ENCODE data around the gene GOT1.
A peak's percentile ranks its signal among the peaks of the same experiment; 100 is the strongest.

The GOT1 gene

DNA sequence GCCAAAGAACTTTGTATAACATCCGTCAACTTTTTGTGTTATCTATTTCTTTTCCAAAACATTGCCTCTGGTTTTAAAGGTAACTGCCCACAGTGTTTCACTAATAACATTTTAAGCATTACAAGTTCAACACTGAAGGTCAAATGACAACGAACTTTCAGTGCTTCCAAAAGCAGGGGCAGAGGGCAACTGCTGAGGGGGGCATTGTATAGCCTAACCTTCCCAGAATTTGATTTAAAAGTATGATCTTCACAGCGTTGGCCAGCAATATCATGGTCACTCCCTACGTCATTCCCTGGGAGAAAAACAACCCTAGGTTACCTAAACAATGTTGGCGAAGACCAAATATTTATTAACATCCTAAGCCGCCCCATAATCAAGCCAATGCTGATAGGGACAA is 2.5 kb upstream of the GOT1 start:
- no peak for DNase-seq

DNA sequence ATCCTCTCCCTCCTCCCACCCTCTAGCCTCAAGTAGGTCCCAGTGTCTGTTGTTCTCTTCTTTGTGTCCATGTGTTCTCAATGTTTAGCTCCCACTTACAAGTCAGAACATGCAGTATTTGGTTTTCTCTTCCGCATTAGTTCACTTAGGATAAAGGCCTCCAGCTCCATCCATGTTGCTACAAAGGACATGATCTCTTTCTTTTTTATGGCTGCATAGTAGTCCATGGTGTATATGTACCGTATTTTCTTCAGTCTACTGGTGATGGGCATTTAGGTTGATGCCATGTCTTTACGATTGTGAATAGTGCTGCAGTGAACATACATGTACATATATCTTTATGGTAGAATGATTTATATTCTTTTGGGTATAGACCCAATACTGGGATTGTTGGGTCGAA is 1.6 kb upstream of the GOT1 start:
- no peak for DNase-seq

DNA sequence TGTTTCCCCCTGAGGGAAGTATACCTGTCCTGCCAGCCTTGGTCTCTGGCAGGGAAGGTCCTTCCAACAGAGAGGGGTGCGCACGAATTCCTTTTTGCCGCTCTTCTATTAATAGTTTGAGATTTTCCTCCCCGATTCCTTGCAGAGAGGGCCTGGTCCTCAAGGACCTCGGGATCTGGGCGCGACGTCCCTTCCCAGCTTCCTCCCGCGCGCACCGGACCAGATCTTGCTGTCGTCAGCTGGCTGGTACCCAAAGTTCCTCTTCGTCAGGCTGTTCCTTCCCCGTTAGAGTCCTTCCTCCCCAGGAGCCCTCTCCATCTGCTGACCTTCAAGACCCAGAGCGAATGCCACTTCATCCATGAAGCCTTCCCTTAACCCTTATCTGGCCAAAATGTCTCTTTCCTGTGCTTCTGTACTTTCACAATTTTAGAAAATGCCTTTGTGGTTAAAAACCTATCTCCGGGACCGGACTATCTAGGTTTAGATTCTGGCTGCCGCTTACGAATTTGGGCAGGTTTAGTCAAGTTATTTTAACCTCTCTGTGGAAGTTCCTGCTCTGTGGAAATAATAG is 851 bp upstream of the GOT1 start:
- peak in 1 of 2 experiments; percentile 16 for DNase-seq

DNA sequence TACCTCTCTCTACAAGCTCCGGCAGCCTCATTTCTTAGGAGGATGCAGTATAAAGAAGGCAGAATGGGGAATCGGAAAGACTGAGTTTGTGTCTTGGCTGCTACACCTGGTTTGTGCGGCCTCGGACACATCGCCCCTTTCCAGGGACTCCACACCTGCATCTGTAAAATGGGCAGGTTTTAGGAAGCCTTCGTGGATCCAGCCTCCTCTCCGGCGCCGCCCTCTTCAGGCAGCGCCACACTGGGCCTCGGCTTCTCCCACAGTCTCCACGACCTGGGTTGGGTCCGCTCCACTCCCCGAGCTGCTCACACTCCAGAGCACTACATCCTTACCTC is 341 bp downstream of the GOT1 start:
- no peak for DNase-seq

DNA sequence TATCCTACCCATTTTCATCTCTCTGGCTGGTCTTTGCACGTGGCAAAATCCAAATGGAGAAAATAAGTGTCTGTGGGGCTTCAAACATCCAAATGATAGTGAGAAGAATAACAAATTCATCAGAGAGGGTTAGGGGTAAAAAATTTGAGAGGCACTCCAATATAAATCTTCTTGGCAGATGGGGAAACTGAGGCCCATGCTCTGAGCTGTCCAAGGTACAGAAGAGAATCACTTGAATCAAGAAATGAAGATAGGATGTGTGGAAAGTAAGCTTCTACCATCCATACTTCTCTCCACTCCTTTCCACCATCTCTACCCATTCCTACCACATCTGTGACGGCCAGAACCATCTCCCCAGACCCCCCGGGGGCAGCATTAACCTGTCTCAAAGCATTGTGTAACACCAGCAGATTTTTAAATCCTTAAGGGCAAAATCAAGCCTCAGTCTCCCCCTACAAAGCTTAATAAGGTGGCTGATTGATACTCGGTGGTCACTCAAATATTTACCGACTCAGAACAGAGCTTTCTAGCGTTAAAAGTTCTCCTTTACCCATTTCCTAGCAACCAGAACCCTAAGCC is 818 bp downstream of the GOT1 start:
- DNase-seq, result no peak

DNA sequence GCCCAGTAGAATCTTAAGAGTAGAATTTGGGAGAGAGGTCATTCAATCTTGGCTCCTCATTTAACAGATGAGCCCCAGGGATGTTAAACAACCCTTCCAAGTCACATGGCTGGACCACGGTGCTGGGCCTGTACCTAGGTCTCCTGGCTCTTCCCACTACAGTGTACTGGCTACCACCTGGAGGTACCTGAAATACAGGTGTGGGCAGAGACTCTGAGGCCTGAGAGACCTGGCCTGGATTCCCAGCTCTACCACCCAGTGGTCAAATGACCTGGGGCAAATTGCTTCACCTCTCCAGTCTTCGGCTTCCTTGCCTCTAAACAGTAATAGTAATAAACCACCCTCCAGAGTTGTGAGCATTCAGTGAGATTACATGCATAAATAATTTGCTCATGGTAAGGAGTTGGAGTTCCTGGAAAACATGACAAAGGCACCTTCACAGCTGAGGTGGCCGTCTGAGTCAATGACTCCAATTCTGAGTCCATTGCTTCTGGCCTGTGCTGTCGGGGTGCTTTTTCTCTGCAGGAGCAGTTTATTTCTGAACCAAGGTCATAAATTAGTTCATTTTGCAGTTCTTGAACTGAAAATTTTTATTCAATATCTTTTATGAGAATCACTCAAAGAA is 2.7 kb downstream of the GOT1 start:
- DNase-seq, result no peak

DNA sequence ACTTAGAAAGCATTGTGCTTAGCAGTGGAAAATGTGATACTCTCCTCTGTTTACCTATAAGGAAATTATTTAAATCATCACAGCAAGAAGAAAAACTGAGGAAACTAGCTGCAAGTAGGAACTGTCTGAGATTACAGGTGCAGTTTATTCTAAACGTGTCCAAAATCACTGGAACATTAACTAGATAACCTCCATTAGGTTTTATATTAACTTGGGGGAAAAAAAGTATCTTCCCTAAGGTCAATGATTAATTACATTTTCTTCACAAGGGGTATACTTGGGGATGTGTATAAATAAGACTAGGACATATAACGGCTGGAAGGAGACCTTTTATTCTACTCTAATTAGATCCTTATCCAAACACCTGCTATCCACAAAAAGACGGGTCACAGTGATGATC is 3.7 kb downstream of the GOT1 start:
- no peak for DNase-seq

DNA sequence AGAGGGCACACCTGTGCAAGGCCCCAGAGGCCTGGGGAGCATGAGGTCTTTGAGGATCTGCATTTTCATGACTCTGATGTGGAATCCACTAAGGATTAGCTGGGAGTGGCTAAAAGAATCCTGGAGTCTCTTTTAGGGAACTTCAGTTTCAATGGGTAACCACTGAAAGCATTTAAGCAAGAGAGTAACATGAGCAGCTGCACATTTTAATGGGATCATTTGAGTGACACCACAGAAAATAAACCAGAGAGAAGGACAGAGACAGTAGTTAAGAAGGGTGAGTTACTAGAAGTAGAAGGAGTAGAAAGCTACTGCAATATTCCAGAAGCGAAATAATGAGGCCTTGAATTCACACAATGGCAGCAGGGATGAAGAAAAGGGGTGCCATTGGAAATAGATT is 5.2 kb downstream of the GOT1 start:
- no peak for DNase-seq

DNA sequence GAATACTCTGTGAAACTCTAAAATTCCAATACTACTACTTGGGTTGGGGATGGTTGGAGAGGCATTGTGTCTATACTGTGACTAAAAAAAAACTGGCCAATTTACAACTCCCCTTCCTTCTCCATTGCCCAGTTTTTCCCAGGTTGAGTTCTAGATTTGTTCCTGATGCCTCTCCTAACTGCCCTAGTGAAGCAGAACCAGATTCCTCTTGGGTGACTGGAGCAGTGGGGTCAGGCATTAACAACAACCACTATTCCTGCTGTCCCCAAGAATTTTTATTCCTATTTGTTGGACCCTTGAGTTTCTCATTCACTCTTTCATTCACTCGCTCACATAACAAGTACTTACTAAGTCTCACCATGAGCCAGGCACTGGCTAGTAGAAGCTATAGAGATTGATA is 5.8 kb downstream of the GOT1 start:
- DNase-seq, result no peak

DNA sequence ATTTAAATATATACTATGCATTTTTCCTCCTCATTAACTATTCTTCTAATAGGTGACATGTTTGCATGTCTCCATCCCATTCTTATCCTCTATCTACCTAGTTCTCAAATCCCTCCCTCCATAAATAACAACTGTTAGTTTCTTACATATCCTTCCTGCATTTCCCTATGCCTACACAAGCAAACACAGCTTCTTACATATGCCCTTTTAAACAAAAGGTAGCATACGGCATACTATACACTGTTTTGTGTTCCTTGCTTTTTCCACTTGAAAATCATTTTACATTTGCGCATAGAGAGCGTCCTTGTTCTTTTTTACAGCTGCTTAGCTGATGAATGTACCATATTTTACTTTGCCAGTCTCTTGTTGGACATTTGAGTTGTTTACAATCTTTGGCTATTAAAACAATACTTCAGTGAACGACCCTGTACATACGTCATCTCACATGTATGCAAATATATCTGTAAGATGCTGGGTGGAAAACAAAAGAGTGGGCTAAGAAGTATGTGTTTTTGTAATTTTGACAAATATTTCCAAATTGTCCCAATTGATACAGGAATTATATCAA is 7.8 kb downstream of the GOT1 start:
- no peak for DNase-seq

DNA sequence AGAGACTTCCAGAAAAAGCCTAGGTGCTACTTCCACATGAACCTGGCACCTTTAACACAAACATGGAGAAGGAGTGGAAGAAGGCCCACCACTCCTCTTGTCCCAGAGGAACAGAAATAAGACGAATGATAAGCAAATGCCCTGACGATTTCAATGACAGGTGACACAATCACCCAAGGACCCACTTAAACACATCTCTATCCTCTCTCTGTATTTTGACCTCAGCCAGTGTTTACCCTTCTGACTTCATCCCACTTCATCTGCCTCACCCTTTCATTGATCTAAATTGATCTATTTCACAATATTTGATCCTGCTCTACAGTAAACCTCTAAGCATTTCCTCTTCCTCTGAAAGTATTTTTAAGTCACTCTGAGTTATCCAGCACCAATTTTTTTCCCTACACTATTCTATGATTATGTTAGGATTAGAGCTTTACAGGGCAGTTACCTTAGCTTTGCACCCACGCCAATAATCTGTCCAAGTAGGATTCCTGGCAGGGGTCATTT is 9.1 kb downstream of the GOT1 start:
- DNase-seq, result no peak

DNA sequence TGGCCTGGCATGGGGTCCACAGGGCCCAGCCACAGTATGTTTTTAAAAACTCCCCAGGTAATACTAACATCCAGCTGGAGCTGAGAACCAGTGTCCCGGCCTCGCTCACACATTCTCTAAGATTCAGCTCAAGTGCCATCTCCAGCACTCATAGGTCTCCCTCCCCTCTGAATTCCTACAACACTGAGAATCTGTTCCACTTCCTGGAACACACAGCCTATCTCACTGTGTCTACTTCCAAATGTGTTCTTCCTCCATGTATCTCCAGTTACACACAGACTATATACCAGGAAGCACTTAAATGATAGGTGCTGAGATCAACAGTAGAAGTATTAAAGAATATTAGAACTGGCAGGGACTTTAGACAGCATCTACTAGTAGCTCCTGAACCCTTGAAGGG is 10.7 kb downstream of the GOT1 start:
- DNase-seq, result no peak

DNA sequence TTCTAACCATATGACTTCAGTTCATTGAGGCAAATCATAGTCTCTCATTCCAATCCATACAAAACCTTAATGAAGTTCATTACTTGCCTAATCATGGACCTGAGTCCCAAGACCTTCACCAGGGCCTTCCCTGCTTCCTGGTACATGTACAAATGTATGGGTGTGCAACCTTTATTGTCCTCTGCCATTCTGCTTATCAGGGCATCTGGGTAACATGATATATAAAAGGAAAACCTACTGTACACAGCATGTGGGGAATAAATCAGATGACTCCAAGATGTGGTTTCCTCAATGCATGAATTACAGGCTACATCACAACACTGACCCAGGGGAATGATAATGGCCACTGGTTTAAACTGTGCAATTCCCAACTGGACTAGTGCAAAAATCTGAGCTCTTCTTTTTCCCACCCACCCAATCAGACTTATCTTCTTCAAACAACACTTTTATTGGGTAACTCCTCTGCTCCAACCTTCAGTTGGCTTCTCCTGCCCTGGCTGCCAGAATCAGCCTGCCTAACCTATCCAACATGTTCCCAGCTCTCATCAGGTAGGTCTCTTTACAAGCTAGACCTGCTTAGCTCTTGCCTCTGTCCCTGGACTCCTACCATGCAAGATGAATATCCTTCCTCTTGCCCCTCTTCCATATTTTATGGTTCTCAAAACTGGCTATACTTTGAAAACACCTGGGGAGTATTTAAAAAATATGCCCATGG is 11.4 kb downstream of the GOT1 start:
- no peak for DNase-seq

DNA sequence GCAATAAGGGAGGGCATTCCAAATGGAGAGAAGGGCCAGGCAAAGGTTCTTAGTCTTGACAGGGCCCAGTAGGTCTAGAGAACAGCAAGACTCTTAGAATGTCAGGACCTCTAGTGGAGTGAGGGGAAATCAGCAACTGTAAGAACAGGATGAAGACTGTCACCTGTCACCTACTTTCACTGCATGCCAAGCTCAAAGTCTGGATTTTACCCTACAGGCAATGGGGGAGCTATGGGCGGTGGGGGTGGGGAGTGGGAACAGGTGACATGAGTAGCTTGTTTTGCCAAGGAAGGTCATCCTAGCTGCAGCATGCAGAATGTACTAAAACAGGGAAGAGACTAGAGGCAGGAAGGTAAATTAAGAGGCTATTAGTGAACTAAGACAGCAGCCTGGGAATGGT is 18.3 kb downstream of the GOT1 start:
- DNase-seq, result no peak

DNA sequence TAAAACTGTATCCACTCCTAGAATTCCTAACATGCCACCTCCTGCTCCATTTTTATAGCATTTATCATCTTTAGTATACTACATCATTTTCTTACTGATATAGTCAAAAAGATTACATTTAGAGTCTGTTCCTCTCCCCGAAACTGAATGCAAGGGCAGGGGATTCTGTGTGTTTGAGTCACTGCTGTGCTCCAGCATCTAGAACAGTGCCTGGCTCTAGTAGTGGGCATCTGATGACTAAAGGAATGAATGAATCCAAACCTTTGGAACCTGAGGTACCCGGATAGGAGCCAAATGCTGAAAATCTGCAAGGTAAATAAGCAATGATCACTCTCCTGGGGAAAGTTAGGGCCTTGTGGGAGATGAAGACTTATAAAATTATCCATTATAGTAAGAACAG is 18.9 kb downstream of the GOT1 start:
- DNase-seq, result no peak

DNA sequence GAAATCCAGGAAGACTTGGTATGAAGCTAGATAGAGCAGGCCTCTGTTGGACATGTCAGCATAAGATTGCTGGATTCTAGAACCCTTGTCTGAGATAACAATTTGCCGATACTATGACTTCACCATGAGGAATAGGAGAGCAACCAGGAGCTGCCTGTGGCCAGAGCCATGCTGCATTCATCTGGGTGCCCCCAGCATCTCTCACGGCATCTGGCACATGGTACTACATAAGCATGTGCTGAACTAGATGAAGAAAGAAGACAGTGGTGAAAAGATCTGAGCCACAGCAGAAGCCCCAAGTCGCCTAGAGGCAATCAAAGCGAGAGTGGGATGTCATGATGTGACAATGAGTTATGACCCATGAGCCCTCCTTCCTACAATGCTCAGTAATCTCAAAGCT is 19.5 kb downstream of the GOT1 start:
- no peak for DNase-seq

DNA sequence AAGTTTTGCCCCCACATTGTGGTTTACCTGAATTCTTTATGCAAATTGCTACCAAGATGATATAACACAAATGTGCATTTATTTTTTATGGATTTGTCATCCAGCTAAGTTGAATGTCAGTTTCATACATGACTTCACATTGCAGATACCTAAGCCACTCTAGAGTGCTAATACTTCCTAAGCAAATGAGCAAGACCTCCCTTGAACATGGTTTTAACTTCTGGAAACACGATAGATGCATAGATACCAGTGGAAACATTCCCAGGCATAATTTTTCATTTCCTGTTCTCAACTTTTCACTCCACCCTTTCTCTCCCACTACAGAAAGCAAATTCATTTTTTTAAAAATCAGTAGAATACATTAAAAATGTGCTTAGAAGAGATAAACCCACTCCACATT is 20.3 kb downstream of the GOT1 start:
- DNase-seq, result no peak

DNA sequence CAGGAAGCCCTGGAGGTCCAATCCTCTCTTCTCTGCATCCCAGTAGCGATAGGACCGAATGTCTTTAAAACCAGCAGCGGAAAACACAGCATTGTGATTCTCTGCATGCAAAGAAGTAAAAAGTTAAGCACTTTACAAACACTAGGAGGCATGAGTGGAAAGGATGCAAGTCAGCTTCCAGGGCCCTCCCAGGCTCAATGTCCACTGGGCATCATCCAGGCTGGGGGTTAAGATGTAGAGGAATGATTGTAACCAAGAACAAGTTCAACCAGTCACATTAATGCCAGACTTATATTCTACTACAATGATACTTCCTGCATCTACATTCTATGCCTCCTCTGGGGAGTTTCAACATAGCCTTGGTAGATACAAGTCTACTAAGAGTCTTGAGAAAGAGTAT is 24.3 kb downstream of the GOT1 start:
- no peak for DNase-seq

DNA sequence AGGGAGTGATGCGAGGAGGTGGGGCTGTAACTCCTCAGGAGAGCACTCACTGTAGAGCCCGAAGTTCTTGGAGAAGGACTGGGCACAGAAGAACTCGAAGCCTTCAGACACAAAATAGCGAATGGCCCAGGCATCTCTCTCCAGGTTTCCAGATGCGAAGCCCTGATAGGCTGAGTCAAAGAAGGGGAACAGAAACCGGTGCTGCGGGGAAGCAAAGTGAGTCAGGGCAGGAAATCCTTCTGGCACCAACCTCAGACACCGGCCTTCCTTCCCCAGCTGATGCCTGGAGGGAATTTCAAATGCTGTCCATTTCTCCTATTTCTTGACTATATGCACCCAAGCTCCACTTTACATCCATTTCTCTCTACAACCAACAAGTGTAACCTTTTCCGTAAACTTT is 26.8 kb downstream of the GOT1 start:
- DNase-seq, result no peak

DNA sequence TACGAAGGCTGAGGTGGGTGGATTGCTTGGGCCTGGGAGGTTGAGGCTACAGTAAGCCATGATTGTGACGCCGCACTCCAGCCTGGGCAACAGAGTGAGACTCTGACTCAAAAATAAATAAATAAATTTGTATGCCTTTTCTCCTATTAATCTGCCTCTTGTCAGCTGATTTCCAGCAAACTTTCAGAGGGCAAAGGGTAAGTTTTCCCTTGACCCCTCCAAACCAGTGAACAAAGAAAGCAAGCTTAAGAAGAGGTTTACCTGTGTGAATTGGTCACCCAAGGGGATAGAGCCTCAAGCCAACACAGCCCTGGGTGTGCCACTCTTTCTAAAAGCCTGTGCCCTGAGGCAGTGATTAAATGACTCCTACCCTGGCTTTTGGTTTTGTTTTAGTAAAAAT is 30.8 kb downstream of the GOT1 start:
- DNase-seq, result no peak

DNA sequence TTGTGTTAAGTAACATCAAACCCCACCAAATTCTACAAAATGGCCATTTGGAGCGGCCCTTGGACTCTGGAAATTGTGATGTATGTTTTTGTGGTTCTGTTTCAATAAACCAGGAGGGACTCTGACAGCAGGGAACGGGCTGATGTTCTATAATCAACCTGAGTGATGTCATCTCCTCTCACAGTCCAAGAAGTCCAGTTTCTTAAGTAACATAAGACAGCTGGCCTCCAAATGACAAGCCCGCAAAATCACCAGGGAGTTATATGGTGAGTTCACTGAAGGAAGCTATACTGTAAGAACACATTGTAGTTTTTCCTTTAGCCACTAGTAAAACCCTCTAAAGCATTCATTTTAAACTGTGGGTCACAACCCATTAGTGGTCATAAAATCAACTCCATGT is 34.0 kb downstream of the GOT1 start:
- DNase-seq, result no peak

DNA sequence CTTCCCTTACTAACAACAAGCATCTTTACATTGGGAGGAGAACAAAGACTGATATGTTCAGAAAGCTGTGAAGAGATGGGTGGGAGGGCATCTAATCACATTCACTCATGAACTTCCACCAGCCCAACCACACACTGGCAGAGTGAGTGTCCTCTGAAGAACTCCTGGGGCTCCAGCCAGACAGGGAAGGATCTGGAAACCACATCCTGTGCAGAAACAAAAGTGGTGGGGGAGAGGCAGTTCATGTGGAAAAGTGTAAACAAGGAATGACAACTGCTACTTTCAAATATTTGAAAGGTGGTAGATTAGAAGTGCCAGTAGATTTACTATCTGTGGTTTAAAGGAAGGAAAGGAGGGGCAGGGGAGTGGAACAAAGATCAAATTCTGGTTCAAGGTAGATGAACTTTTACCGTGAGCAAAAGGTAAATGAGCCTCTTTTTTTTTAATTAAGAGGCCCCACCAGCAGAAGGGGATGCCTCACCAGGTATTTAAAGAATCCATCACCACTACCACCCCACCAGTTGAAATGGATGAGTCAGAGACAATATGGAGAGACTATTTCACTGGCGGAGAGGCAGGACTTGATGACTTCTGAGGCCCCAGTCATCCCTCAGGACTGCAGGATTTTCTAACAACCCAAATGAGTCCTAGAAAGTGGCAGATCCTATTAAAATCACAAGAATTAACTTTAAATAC is 34.5 kb downstream of the GOT1 start:
- DNase-seq, result no peak

DNA sequence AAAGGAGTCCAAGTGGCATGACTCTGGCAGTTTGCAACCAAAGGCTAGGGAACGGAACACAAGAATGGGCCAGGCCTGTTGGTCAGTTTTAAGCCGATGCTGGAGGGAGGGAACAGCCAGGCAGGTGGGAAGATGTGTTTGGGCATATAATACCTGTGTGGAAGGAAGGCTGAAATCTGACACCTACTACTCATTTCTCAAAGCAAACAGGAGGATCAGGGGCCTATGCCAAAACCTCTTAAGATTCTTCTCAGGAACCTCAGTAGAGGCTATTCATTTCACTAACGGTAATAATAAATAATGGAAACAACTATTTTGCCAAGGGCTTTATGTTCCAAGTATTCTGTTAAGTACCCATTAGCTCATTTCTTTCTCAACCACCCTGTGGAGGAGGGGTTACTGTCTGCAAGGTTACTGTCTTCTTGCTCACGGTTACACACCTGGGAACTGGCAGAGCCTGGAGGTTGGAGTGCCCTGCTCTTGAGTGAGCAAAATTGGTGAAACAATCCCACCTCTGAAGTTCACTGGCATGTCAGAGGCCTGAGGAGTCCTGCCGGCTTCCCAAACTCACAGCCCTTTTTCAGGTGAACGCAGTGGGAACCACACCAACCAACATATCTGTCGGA is 35.5 kb downstream of the GOT1 start:
- no peak for DNase-seq

Data from NCI-H187 (cell line).